ENCODE data around the gene VPS16. TPM values are rescaled to one million over a fixed set of nuclear protein-coding genes. Genes with fewer than 3 reads are reported as not detected.

Gene VPS16
- total and polyA plus RNA-seq, 2 of the 4 experiments (the other 2 are of a cell fraction), result 38.7 to 48.0 TPM

GRCh38 chr20:2797136-2797983 lies 43.2 kb upstream of the VPS16 start:
- Histone ChIP-seq H3K9me1 (ENCODE audit: insufficient read depth, low read length) (no peaks in the 10 kb centered on the region), H3K23ac (ENCODE audit: low read depth, low read length) (no peak overlapping the region), H3K9me3 (ENCODE audit: control insufficient read depth, insufficient read depth, low read length) (0 out of 2 replicates have a peak, but pooled peaks cover 6% of the 10 kb centered on the region), H2BK15ac (ENCODE audit: low read depth, low read length) (no peak overlapping the region), H3K36me3 (ENCODE audit: control insufficient read depth, insufficient read depth, low read length) (no peaks in the 10 kb centered on the region; the same call in 1 of the 2 replicates), H2BK5ac (ENCODE audit: low read depth, low read length, poor library complexity, severe bottlenecking) (no peak overlapping the region), H3K4me1 (ENCODE audit: control insufficient read depth, insufficient read depth, low read length) (no peaks in the 10 kb centered on the region; the same call in 1 of the 2 replicates), H3K79me1 (ENCODE audit: low read depth in 1 of 2, low read length in 2 of 2) (no peaks in the 10 kb centered on the region), H3K4me2 (ENCODE audit: low read depth, low read length) (no peak overlapping the region), H4K20me1 (ENCODE audit: insufficient read depth, low read length) (no peaks in the 10 kb centered on the region), H2AFZ (replicated peaks; ENCODE audit: low read length, poor library complexity) (no peak overlapping the region), H3K18ac (ENCODE audit: low read depth, low read length) (no peak overlapping the region), H2AK5ac (ENCODE audit: low read depth, low read length) (no peak overlapping the region), H3K4me3 (ENCODE audit: insufficient read depth, low read depth, low read length) (no peak overlapping the region), H3K27ac (ENCODE audit: insufficient read depth, low read length) (no peak overlapping the region), H3K9ac (ENCODE audit: low read depth, low read length) (no peak overlapping the region), H2BK120ac (ENCODE audit: low read depth, low read length) (no peak overlapping the region), H4K8ac (ENCODE audit: low read depth in 2 of 2, low read length in 2 of 2) (no peak overlapping the region), H2AK9ac (replicated peaks; ENCODE audit: low read depth, low read length, poor library complexity) (no peak overlapping the region), H4K91ac (ENCODE audit: insufficient read depth, low read depth, low read length) (no peak overlapping the region), H3K14ac (replicated peaks; ENCODE audit: low read depth, low read length) (no peak overlapping the region), H4K5ac (ENCODE audit: low read depth, low read length) (no peak overlapping the region), H3K4ac (ENCODE audit: low read depth, low read length) (no peak overlapping the region), H3K56ac (ENCODE audit: extremely low read depth, insufficient read depth, low read length) (no peak overlapping the region), H2BK20ac (ENCODE audit: low read depth, low read length) (no peak overlapping the region), H3K27me3 (ENCODE audit: control insufficient read depth, insufficient read depth, low read length) (peaks cover 42% of the 10 kb centered on the region)
- BruUV-seq (replicated peaks), result no TSS peak
- ChIA-PET POLR2A (ENCODE audit: unreplicated experiment) (no interaction called here), CTCF (interaction anchor here (0.6 kb wide), 1 partner anchor 17 kb away, joined by 3 read pairs; no protein-coding TSS in a partner anchor)
- intact Hi-C loops (cut with micrococcal nuclease) (no loop called here), in situ Hi-C loops (cut with MboI; ENCODE audit: low sequenced_read_pairs) (no loop called here), dilution Hi-C loops (cut with HindIII; ENCODE audit: low sequenced_read_pairs, unreplicated experiment) (no loop called here)
- 95% methylated on average over 8 of the region's 16 CpGs; no CpG with 5 or more reads in 1 of the 2 experiments for WGBS, 2 experiments (ENCODE audit: extremely low coverage in 2 of 2, insufficient read length in 1 of 2)
- no peak for ATAC-seq (ENCODE audit: low read depth)
- no peak for DNase-seq
- TF ChIP-seq FOS (IDR thresholded peaks at IDR 0.05; ENCODE audit: low read depth, low read length) (no peak), MAFK (IDR thresholded peaks at IDR 0.05; ENCODE audit: low read depth, low read length) (no peak), RCOR1 (IDR thresholded peaks at IDR 0.05; ENCODE audit: insufficient replicate concordance, low read length) (no peak), MAZ (IDR thresholded peaks at IDR 0.05; ENCODE audit: borderline replicate concordance, low read depth, low read length) (no peak), RAD21 (IDR thresholded peaks at IDR 0.05; ENCODE audit: low read length) (no peak), POLR2A (IDR thresholded peaks at IDR 0.05; ENCODE audit: low read depth, low read length) (no peak), MXI1 (IDR thresholded peaks at IDR 0.05; ENCODE audit: borderline replicate concordance, low read depth, low read length) (no peak), ELK1 (IDR thresholded peaks at IDR 0.05; ENCODE audit: borderline replicate concordance, low read depth, low read length) (no peak), CTCF (conservative IDR thresholded peaks at IDR 0.05; ENCODE audit: low read depth, low read length) (no peak), USF2 (IDR thresholded peaks at IDR 0.05; ENCODE audit: low read depth, low read length) (no peak), CEBPB (IDR thresholded peaks at IDR 0.05; ENCODE audit: low read depth, low read length) (no peak), BHLHE40 (IDR thresholded peaks at IDR 0.05; ENCODE audit: low read depth, low read length) (no peak), SMC3 (IDR thresholded peaks at IDR 0.05; ENCODE audit: low read depth, low read length) (no peak), NFE2L2 (IDR thresholded peaks at IDR 0.05; ENCODE audit: low read depth, low read length) (no peak), CHD1 (IDR thresholded peaks at IDR 0.05; ENCODE audit: low read depth, low read length) (no peak)
